GM11168 (cell line): ENCODE measurements around the gene CCDC192.

ENCODE experiments used
- in situ Hi-C: fragments of 300-500 bp; cut with MboI; formaldehyde crosslinking; loops from one replicate; pipeline ENCODE4 v1.12.0; 2022; ENCODE audit warnings: low sequenced_read_pairs; ENCODE audit not compliant: unreplicated experiment

CCDC192 gene

DNA sequence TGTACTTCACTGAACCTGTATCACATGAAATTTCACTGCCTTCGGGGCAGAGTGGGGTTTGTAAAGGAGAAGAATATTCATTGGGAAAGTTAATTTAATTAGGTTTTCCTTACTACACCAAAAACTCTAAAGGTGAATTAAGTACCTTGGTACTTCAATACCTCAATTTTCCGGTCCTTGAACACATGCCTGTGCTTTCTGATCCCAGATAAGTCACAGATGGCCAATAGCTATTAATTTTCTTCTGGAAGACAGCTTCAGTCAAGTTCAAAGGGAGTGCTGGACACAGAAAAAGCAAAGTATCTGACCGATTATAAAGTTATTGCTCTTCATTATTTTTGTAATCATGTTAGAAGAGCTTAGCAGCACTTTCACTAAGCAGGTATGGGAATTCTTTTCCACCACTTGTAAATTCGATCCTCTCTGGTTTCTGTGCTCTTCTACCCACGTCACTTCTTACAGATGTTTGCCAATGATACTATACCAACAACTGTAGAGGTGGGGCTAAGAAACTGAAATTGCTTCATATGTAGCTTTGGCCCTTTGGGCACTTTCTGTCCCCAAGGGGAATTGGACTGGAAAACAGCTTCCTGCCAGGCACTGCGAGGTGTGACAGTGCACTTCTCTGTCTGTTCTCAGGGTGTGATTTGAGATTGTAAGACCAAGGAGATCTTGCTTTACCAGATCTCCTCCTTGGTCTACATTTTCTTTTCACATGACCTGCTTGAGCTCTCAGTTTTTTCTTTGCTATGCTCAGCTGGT, 164.0 kb downstream of the CCDC192 start:
- in situ Hi-C loops, result loop anchor here (25.0 kb wide), 1 partner anchor 305 kb away; no protein-coding TSS in a partner anchor

DNA sequence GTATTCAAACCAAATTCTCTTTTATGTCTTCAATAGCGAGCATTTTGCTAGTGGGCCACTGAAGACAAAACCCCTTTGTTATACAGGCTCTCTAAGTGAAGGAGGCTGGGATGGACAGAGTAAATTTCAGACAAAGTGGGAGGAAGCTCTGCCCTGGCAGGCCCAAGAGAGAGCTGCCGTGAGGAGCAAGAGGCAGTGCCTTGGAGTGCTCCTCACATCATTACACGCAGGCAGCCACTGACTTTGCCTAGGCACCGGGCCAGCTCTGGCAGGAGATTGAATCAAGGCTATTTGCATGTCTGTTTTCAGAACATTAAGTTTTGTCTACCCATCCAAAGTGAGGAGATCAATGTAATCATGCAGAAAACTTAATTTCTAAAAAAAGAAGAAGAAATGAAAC, 167.7 kb downstream of the CCDC192 start:
- in situ Hi-C loops, result loop anchor here (5.0 to 25.0 kb wide), 2 partner anchors 309 to 331 kb away; no protein-coding TSS in a partner anchor

DNA sequence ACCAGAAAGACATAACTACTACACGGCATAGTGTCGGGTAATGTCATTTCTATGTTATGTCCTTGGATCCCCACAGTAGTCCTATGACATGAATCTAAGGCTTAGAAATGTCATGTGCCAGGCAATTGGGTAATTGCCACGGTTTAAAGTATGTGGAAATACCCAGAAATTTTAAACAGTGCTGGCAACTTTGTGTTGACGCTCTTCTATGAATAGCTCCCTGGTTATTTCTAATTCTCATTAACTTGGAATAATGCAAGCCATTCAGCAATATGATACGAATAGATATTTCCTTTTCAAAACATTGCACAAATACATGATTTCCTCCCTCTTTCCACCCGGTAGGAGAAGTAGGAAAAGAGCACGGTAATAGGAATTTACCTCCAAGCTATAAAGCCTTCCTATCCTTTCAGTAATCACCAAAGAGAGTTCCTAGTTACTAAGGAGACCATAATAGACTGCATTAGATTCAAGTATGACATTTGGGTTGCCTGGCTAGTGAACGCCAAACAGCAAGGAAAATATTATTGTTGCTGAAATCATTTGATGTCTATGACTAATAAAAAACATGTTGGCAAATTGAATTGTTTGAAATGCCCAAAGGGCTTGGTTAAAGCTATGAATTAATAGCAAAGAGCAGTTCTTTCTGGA, 168.4 kb downstream of the CCDC192 start:
- in situ Hi-C loops, result loop anchor here (5.0 to 25.0 kb wide), 2 partner anchors 309 to 331 kb away; no protein-coding TSS in a partner anchor

DNA sequence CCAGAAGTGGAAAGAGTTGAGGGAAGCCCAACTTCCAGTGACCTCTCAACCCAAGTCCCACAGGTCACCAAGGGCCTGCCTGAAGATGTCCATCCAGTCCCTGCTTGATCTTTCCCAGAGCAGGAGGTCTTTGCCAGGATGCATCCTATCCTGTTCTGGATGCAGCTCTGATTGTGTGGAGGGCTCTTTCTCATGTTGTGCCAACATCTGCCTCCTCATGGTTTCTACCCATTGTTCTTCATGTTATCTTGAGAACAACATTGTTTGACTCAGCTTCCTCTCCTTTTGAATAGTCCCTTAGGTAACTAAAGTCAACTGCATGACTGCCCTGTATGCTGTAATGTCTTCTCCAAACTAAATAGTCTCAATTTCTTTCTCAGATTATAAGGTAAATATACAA, 169.3 kb downstream of the CCDC192 start:
- in situ Hi-C loops, result loop anchor here (5.0 to 25.0 kb wide), 2 partner anchors 310 to 330 kb away; no protein-coding TSS in a partner anchor

DNA sequence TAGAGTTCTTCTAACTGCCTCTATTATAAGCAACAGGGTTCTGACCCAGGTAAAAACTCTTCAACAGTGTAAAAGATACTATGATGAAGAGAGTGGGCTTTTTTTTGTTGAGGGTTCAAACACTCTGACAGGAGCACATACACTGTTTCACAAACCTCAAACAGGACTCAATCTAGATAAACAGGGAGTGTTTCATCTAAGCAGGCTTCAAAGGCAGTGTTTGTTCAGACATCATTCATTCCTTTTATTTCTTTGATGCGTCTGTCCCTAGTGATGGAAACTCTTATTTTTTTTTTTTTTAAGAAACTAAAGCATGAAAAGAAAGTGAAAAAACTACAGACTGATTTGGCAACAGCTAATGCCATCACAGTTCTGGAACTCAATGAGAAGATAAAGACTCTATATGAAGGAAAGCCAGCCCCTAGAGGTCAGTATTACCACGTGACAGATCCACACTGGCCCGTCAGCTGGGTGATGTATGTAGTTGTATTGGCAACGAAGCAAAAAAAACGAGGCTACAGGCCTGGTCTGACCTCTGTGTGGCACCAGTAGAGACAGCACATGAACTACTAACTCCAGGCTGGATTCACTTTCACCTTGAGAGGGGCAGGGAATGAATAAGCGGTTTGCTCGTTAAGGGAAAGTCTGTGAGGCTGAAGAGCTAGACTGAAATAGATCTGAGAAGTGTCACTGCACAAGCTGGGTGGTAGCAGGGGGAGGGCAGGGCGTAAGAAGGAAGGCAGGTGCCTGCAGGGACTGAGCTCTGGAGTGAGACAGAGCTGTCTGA, 172.2 kb downstream of the CCDC192 start:
- in situ Hi-C loops, result no loop called here

DNA sequence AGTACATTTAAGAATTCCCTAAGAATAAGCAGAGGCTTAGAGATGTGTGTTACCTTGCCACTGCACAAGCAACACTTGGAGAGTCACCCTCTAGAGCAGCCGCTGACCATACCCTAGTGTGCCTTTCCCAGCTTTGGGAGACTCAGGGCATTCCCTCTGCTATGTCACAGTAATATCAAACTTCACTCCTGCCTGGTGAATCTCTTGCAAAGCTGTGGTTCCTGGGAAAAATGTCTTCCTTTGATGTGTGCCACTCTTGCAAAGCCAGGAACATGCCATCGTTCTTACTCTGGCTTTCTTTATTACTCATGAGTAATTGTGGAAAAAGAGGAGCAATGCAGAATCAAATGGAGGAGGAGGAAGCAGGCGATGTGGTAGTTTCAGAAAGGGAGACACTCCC, 173.2 kb downstream of the CCDC192 start:
- in situ Hi-C loops, result no loop called here

DNA sequence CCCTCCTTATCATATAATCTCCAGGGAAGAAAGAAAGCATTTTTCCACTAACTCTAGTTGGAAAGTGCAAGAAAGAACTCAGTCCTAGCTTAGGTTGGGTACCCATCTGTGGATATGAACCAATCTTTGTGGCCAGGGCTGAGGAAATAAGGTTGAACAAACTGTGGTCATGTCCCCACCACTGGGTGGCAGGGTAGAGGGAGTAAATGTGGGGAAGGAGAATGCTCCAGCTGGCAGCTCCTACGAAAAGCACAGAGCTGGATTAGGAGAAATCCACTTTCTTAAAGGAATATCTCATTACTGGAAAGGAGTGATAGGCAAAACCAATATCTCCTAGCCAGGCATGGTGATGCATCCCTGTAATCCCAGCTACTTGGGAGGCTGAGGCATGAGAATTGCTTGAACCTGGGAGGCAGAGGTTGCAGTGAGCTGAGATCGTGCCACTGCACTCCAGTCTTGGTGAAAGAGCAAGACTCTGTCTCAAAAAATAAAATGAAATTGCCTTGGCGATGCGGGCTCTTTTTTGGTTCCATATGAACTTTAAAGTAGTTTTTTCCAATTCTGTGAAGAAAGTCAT, 175.1 kb downstream of the CCDC192 start:
- in situ Hi-C loops, result no loop called here

DNA sequence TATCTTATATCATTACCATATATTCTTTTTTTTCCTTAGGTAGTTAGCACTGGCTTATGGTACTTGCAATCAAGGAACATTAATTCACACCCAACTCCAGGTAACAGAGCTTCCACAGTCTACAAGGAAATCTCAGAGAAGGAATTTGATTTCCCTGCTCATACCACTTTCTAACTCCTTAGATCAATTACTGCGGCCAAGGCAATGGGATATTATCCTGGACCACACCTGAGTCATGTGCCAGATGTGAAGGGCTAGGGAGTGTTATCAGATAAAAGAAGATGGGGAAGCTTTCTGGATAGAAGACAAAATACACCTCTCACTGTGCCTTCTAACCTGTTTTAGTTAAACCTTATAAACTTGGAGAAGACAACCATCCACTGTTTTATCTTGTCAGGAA, 181.2 kb downstream of the CCDC192 start:
- in situ Hi-C loops, result no loop called here

DNA sequence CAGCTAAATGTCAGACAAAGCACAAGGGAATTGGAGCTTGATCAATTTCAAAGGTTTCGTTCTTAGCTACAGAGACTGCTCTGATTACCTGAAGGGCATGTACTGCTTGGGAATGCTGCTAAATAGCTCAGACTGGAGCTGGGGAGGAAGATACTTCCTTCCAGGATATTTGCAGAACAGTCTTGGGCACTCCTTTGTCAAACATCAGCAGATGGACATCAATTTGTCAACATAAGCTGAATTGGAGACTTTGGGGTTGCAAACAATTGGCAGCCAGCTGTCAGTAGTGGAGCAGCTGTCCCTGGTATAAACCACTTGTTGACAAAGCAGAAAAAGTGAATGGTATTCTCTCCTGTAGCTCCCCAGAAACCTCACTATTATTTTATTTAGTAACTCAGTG, 182.0 kb downstream of the CCDC192 start:
- in situ Hi-C loops, result no loop called here

DNA sequence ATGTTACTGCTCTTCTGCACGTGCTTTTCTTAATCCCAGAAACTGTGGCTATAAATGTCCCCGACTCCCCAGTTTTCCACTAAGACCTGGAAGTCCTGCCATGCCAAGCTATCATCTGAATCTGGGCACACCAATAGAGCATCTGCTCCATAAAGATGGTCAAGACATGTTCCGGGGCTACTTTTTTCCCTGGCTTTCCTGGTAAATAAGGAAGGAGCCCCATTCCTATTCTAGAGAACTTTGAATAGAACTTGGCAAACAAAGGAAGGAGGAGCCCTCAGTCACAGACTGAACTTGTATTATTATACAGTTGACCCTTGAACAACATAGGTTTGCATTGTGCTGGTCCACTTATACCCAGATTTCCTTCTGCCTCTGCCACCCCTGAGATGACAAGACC, 182.9 kb downstream of the CCDC192 start:
- in situ Hi-C loops, result no loop called here

DNA sequence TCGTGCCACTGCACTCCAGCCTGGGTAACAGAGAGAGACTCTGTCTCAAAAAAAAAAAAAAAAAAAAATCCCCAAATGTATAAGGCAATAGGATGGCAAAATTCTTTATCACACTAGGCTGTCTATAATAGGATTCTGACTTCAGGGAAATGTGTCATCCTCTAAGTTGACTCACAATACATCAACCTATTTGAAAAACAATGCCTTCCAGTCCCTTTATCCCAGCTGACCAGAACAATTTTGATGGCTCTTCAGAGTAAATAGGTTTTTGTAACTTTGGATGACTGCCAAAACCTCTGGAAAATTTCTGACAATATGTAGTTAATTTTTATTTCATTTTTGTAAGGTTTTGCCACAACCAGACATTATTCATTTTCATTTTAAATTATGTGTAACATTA, 184.1 kb downstream of the CCDC192 start:
- in situ Hi-C loops, result no loop called here

DNA sequence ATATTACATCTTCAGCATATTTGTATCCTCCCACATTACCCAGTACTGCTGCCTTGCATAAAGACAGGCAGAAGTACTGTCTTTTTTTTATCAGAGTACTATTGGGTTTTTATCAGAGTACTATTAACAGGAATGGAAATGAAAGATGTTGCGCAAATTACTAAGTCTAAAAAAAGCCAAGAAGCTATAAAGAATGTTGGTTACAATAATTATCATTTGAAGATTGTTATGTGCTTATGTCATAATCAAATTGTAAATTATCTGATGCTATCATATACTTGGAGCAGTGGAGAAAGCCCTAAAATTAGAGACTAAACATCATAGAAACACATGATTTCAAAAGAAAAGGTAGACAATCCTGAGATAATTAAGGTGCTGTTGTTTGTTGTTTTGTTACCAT, 188.8 kb downstream of the CCDC192 start:
- in situ Hi-C loops, result no loop called here

DNA sequence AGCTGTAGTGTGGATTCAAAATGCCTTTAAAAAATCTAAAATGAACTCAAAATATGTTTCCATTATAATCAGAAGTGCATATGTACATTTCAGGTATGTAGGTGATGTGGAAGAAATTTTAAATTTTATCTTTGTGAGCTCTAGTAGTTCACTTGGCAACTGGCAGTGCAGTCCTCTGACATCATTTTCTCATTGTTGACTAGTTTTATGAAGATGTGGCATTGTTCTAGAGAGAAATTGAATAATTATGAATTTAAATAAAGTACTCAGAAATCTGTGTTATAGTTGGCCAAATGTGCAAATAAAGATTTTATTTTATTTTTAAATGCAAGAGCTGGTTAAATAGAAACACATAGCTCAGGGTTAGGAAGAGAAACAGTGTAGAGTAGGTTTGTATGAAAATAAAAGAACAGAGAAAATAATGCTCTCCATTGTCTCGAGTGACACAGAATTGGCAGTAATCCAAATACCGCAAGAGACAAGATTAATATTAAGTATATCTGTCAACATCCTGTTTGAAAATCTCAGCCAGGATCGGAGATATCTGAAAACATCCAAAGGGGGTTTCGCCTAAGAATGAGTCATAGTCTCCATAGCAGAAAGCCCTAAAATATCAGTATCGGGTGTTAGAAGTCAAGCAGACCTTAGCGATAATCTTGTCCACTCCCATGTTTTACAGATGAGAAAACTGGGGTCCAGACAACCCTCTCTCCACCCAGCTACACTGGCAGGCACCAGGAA, 189.4 kb downstream of the CCDC192 start:
- in situ Hi-C loops, result no loop called here

DNA sequence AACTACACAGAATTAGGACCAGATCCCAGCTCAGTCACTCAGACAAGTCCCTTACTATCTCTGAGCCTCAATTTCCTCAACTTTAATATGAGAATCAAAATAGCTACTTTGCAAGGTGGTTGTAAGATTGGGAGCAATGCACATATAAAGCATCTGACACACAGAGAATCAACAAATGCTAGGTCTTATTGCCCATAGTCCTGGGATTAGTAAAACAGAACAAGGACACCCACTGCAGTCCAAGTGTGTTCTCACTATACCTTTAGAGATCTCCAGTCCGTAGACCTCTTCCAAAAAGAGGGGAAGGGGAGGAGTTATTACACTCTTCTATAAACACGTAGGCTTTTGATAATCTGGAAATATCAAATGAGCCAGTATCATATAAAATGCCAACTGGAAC, 190.0 kb downstream of the CCDC192 start:
- in situ Hi-C loops, result no loop called here

DNA sequence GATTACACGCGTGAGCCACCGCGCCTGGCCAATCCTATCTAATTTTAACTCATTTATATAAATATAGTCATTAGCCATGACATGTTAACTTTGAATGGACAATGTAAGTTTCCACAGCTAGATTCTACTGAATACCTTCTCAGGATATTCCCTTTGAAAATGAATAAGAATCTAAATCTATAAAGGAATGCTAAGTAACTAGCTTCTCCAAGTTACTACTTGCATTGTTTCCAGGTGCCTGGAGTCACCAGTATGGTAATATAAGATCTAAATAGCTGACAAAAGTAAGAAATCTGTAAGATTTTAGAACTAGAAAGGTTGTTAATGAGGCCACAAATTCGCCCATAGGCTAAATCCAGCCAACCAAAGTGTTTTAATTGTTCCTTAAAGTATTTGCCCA, 191.3 kb downstream of the CCDC192 start:
- in situ Hi-C loops, result no loop called here

DNA sequence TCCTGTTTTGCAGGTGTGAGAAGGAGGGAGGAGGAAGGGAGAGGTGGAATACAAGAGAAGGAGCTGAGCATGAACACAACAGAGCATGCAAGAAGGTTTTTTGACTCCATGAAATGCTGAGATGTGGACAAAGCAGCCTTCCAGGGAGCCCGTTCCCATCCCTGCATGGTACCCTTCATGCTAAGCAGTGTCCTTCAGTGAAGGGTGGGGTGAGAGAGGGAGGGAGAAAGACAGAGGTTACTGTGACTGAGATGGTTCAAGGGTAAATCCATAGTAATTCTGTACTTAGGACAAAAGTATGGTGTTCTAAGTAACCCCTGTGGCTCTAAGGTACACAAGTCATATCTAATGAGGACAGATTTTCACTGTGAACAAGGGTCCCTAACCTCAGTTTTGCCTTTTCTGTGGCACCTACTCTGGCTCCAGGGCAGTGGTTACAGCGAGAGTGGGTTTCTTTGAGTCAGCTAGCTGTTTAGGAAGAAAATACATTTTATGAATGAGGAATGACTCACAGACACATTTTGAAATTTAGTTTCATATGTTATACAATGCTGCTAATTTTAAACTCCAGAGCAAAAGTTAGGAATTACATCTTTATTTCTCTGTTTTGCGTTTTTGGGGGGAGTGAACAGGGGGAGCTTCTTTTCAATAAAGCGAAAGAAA, 195.5 kb downstream of the CCDC192 start:
- in situ Hi-C loops, result no loop called here

DNA sequence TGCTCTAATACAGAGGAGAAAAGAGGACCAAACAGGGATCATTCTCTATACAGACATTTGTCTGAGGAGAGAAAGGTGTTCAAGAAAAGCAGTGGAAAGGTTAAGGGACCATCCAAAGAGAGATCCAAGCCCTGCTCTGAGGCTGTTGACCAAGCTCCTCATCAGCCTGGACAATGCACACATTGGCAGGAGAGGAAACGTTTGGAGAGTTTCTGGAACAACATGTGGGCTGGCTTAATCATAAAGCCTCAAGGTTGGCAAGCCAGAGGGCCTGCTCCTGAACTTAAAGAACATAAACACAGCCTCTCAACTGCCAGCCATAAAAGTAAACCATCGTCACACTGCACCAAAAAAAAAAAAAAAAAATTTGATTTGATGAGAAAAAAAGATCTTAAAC, 196.0 kb downstream of the CCDC192 start:
- in situ Hi-C loops, result no loop called here

DNA sequence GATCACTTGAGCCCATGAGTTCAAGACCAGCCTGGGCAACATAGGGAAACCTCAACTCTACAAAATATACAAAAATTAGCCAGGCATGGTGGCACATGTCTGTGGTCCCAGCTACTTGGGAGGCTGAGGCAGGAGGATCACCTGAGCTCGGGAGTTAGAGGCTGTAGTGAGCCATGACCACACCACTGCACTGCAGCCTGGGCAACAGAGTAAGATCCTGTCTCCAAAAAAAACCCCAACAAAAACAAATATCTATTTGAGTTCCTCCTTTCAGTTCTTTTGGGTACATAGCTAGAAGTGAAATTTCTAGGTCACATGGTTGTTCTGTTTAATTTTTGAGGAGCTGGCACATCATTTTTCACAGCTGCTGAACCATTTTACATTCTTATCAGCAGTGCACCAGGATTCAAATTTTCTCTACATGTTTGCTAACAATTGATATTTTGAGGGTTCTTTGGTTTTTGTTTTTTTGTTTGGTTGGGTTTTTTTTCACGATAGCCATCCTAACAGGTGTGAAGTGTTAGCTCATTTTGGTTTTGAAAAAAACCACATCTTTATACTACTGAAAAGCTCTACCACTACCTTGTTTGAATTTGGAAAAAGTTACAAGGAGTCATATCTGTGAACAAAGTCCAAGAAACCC, 203.5 kb downstream of the CCDC192 start:
- in situ Hi-C loops, result no loop called here

DNA sequence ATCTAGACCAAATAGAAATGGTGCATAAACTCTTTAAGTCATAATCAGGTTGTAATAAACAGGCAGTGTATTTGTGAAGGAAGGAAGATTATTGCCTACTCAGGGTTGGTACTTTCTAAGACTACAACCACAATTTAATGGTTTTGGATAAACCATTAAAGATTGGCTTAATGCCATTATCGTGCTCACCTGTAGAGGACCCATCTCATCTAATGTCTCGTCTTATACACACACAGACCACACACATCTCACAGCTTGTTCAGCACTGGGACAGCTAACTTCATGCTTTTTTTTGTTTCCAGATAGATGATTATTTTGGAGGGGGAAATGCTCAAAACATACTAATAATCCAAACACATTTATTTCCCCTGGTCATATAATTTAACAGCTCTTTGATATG, 204.7 kb downstream of the CCDC192 start:
- in situ Hi-C loops, result no loop called here
